Loucy (cell line): ENCODE results near the gene SEMA6B.

ENCODE experiments used
- EZH2phosphoT487 ChIP-seq: fragments of 200-600 bp; IDR thresholded peaks from 2 replicates; pipeline ENCODE4 v1.6.1; 2018; ENCODE audit warnings: antibody characterized with exemption, mild to moderate bottlenecking, moderate library complexity, borderline replicate concordance
- TF ChIP-seq, protein P1 (sequence below): fragments of 200-600 bp; sonication (generic); conservative IDR thresholded peaks from 2 replicates; pipeline ENCODE4 v1.5.1; 2014; ENCODE audit warnings: mild to moderate bottlenecking, antibody characterized with exemption, low read length

DNA sequence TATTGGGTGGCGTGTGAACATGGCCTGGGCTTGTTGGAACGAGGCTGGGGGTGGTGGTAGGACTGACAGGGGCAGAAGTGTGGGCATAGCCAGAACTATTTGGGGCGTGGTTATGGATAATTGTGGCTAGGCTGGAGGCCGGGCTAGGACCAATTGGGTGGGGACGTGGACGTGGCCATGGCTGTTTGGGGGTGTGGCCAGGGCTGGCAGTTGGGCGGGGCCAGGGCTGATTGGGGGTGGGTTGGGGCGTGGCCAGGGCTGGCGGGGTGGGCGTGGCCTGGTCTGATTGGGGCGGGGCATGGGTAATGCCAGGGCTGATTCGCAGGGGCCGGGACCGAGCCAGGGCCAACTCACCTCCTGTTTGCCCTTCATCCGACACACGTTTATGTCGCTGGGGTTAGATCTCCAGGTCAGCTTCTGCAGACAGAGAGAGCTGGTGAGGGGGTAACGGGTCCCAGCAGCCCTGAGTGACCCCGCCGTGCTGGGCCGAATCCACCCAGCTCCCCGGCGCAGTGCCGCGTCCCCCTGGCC lies 2.8 kb downstream of the SEMA6B start:
- TF ChIP-seq, protein P1, sequence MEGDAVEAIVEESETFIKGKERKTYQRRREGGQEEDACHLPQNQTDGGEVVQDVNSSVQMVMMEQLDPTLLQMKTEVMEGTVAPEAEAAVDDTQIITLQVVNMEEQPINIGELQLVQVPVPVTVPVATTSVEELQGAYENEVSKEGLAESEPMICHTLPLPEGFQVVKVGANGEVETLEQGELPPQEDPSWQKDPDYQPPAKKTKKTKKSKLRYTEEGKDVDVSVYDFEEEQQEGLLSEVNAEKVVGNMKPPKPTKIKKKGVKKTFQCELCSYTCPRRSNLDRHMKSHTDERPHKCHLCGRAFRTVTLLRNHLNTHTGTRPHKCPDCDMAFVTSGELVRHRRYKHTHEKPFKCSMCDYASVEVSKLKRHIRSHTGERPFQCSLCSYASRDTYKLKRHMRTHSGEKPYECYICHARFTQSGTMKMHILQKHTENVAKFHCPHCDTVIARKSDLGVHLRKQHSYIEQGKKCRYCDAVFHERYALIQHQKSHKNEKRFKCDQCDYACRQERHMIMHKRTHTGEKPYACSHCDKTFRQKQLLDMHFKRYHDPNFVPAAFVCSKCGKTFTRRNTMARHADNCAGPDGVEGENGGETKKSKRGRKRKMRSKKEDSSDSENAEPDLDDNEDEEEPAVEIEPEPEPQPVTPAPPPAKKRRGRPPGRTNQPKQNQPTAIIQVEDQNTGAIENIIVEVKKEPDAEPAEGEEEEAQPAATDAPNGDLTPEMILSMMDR = no peak
- TF ChIP-seq EZH2phosphoT487 = no peak
